Hematopoietic multipotent progenitor cell treated with erythropoietin and hydrocortisone succinate and interleukin-3 and kit ligand, for 15 days (in vitro differentiated cells): Measurements from ENCODE around the gene ZNF525.
"Not testable (repeated sequence)": the region's sequence is repeated elsewhere in the genome, so short reads cannot be mapped to it uniquely, and the experiment has no call there.

Experiments used
- DNase-seq: peaks from one replicate; pipeline ENCODE4 v3.0.0-alpha.2; 2015; ENCODE audit warnings: low spot score

ZNF525 gene

GRCh38 chr19:53395840-53396524, 30.5 kb downstream of the ZNF525 start:
- DNase-seq: not testable (repeated sequence)

GRCh38 chr19:53396525-53396868, 31.0 kb downstream of the ZNF525 start:
- no peak for DNase-seq

- DNase-seq: not testable (repeated sequence)
Observed at GRCh38 chr19:53397918-53398317, 32.4 kb downstream of the ZNF525 start.

- no peak for DNase-seq
Observed at GRCh38 chr19:53409505-53410204, 44.1 kb downstream of the ZNF525 start.

- DNase-seq: not testable (repeated sequence)
Observed at GRCh38 chr19:53420520-53421315, 55.2 kb downstream of the ZNF525 start.

GRCh38 chr19:53422551-53422950, 57.0 kb downstream of the ZNF525 start:
- DNase-seq: no peak

- not testable (repeated sequence) for DNase-seq
Observed at GRCh38 chr19:53423074-53423473, 57.6 kb downstream of the ZNF525 start.

- not testable (repeated sequence) for DNase-seq
Observed at GRCh38 chr19:53423680-53424079, 58.2 kb downstream of the ZNF525 start.

GRCh38 chr19:53424968-53425597, 59.6 kb downstream of the ZNF525 start:
- DNase-seq: peak; percentile 54

GRCh38 chr19:53431399-53432087, 66.0 kb downstream of the ZNF525 start, which contains the start of gene ZNF761:
ZNF761 (plus strand) TSS chr19:53431984; CDS start chr19:53447269, 15,285 bp downstream.
- peak; percentile 92 for DNase-seq

GRCh38 chr19:53432088-53432661, 66.7 kb downstream of the ZNF525 start:
- DNase-seq: peak; percentile 2
